K562 (cell line): ENCODE data around the gene NR3C2. TPM values are rescaled to one million over a fixed set of nuclear protein-coding genes. Genes with fewer than 3 reads are reported as not detected.

Experiments
- ATAC-seq: fragments of 200-7000 bp; cut with Tn5 transposase; 3 replicates; pipeline ENCODE4 v1.9.1; 2020; ENCODE audit warnings: moderate library complexity
- BruUV-seq: library from RNA; stranded (reverse); fragments of 400-500 nt; replicated peaks from 2 replicates; lab custom pipeline; 2021; lab: Mats Ljungman, UMichigan
- CTCF ChIA-PET: fragments of 300-600 bp; formaldehyde crosslinking; extraction: SDS; loops from one replicate; lab custom pipeline; 2021; ENCODE audit warnings: low intra/inter-chr PET ratio; lab: Yijun Ruan, JAX
- POLR2A ChIA-PET: fragments of 300-600, 350-650 bp; sonication (Branson Sonifier 250); formaldehyde crosslinking; extraction: SDS; loops from one replicate; lab custom pipeline; 2021; ENCODE audit warnings: antibody characterized with exemption, inconsistent platforms; lab: Yijun Ruan, JAX
- DNase-seq, 4 experiments: peaks; one replicate each; pipeline versions ENCODE4 v3.0.0 to v3.0.0-alpha.2; 2011 to 2018; ENCODE audit warnings: low spot score in 3 of 4, mixed read lengths in 3 of 4; ENCODE audit errors: extremely low read depth in 1 of 4
- FAIRE-seq: peaks from 2 replicates; lab custom pipeline; 2011; peaks lifted over from hg19 to GRCh38; lab: Jason Lieb, UNC
- H2AFZ ChIP-seq: 2 replicates; pipeline ENCODE4 v1.6.0; 2011; ENCODE audit warnings: low read depth, low read length, control low read depth, inconsistent platforms
- H3K27ac ChIP-seq: fragments of 200-600 bp; 3 replicates; pipeline ENCODE4 v1.8.0; 2011; ENCODE audit warnings: low read depth, mild to moderate bottlenecking, control low read depth, inconsistent platforms, low read length, moderate library complexity, mixed read lengths; ENCODE audit errors: extremely low read depth
- H3K27me3 ChIP-seq, 2 experiments: fragments of 300-600 bp in 1 of 2; 2 replicates in 1 of 2; 3 replicates in 1 of 2; pipeline versions ENCODE4 v1.6.0 to v1.8.0; 2011; ENCODE audit warnings: inconsistent platforms in 2 of 2, low read length in 2 of 2, mild to moderate bottlenecking in 1 of 2, mixed read lengths in 1 of 2, moderate library complexity in 1 of 2; ENCODE audit not compliant: control insufficient read depth in 2 of 2, insufficient read depth in 2 of 2
- H3K36me3 ChIP-seq: fragments of 300-600 bp; 3 replicates; pipeline ENCODE4 v1.8.0; 2011; ENCODE audit warnings: mild to moderate bottlenecking, low read length, inconsistent platforms; ENCODE audit not compliant: control insufficient read depth, insufficient read depth
- H3K4me1 ChIP-seq, 2 experiments: fragments of 200-600 bp in 1 of 2; replicated peaks in 1 of 2; 2 replicates in 1 of 2; 3 replicates in 1 of 2; pipeline versions ENCODE4 v1.5.1 to v1.8.0; 2011; ENCODE audit warnings: inconsistent platforms in 2 of 2, low read length in 2 of 2, mild to moderate bottlenecking in 1 of 2, mixed read lengths in 1 of 2, moderate library complexity in 1 of 2; ENCODE audit not compliant: control insufficient read depth in 2 of 2, insufficient read depth in 2 of 2
- H3K4me2 ChIP-seq: 2 replicates; pipeline ENCODE4 v1.6.1; 2011; ENCODE audit warnings: low read length, control low read depth, inconsistent platforms, mixed read lengths; ENCODE audit not compliant: insufficient read depth
- H3K4me3 ChIP-seq: fragments of 200-600 bp; sonication (generic), shearing (Covaris generic); 2 replicates; pipeline ENCODE4 v1.5.1; 2016; ENCODE audit warnings: control low read depth, inconsistent platforms
- H3K79me2 ChIP-seq: fragments of 200-600 bp; 3 replicates; pipeline ENCODE4 v1.8.0; 2011; ENCODE audit warnings: low read length, inconsistent platforms; ENCODE audit not compliant: control insufficient read depth, insufficient read depth
- H3K9ac ChIP-seq, 2 experiments: 2 replicates each; pipeline versions ENCODE4 v1.6.0 to v1.6.1; 2011; ENCODE audit warnings: low read depth in 2 of 2, low read length in 2 of 2, control low read depth in 1 of 2, inconsistent platforms in 1 of 2, mild to moderate bottlenecking in 1 of 2, mixed read lengths in 1 of 2; ENCODE audit not compliant: insufficient read depth in 1 of 2
- H3K9me1 ChIP-seq: one replicate; pipeline ENCODE4 v1.6.0; 2011; ENCODE audit warnings: inconsistent platforms, mild to moderate bottlenecking, low read length, moderate library complexity; ENCODE audit not compliant: control insufficient read depth, insufficient read depth
- H3K9me3 ChIP-seq: replicated peaks from 2 replicates; pipeline ENCODE4 v1.5.1; 2011; ENCODE audit warnings: low read depth, low read length, inconsistent platforms; ENCODE audit not compliant: control insufficient read depth, insufficient read depth
- H4K20me1 ChIP-seq: replicated peaks from 2 replicates; pipeline ENCODE4 v1.6.1; 2011; ENCODE audit warnings: low read length, inconsistent platforms, mixed read lengths; ENCODE audit not compliant: control insufficient read depth, insufficient read depth
- BRCA1 ChIP-seq, 2 experiments: fragments of 450-650 bp in 1 of 2; sonication (generic) in 1 of 2; formaldehyde crosslinking in 1 of 2; IDR thresholded peaks; 2 replicates each; pipeline versions ENCODE4 v1.5.0 to v1.6.1; 2017 to 2020; ENCODE audit warnings: mild to moderate bottlenecking in 1 of 2, missing genetic modification reagents in 1 of 2
- CHAMP1 ChIP-seq: fragments of 450-650 bp; IDR thresholded peaks from 2 replicates; pipeline ENCODE4 v1.6.1; 2016; ENCODE audit warnings: mild to moderate bottlenecking
- CHD2 ChIP-seq: IDR thresholded peaks from 2 replicates; pipeline ENCODE4 v1.6.1; 2011; ENCODE audit warnings: low read depth, low read length
- FOXM1 ChIP-seq, 2 experiments: fragments of 450-650 bp in 1 of 2; sonication (generic) in 1 of 2; formaldehyde crosslinking in 1 of 2; IDR thresholded peaks; 2 replicates each; pipeline versions ENCODE4 v1.6.1 to v1.9.0; 2017 to 2022; ENCODE audit warnings: low read depth in 2 of 2, mild to moderate bottlenecking in 2 of 2, missing genetic modification reagents in 1 of 2, moderate library complexity in 1 of 2
- GTF2B ChIP-seq: IDR thresholded peaks from 2 replicates; pipeline ENCODE4 v1.6.1; 2011; ENCODE audit not compliant: insufficient read length; ENCODE audit errors: extremely low read depth
- NCOA1 ChIP-seq: fragments of 450-650 bp; IDR thresholded peaks from 2 replicates; pipeline ENCODE4 v1.6.1; 2016; ENCODE audit warnings: low read depth
- NCOA4 ChIP-seq: fragments of 450-650 bp; IDR thresholded peaks from 2 replicates; pipeline ENCODE4 v1.6.1; 2018; ENCODE audit warnings: mild to moderate bottlenecking; ENCODE audit not compliant: partially characterized antibody
- PRPF4 ChIP-seq: fragments of 200-400 bp; formaldehyde crosslinking; IDR thresholded peaks from one replicate; pipeline ENCODE4 v1.6.1; 2017; ENCODE audit warnings: low read length, low read depth, mild to moderate bottlenecking; ENCODE audit not compliant: insufficient read depth, poor library complexity, severe bottlenecking
- SMARCE1 ChIP-seq: fragments of 450-650 bp; IDR thresholded peaks from 2 replicates; pipeline ENCODE4 v1.7.1; 2016; ENCODE audit warnings: mild to moderate bottlenecking
- THAP7 ChIP-seq: fragments of 250-450 bp; sonication (Bioruptor Pico); IDR thresholded peaks from 2 replicates; pipeline ENCODE4 v1.5.0; 2021
- ZNF174 ChIP-seq: fragments of 250-450 bp; sonication (Bioruptor Pico); IDR thresholded peaks from 2 replicates; pipeline ENCODE4 v1.4.0; 2020; ENCODE audit warnings: mild to moderate bottlenecking
- ZNF282 ChIP-seq: sonication (generic); formaldehyde crosslinking; IDR thresholded peaks from 2 replicates; pipeline ENCODE4 v1.8.1; 2023; ENCODE audit warnings: missing genetic modification reagents
- WGBS: fragments of 100-300 bp; shearing (Covaris generic); methylation state at CpG from one replicate; pipeline ENCODE4 v1.1.6; 2016; ENCODE audit warnings: low coverage, mixed read lengths; ENCODE audit not compliant: insufficient coverage; ENCODE audit errors: missing lambda C conversion rate; 5-methylcytosine and 5-hydroxymethylcytosine counted together
- in situ Hi-C: fragments of 300-500 bp; cut with MboI; formaldehyde crosslinking; loops from 4 replicates; pipeline ENCODE4 v1.15.0; 2018; ENCODE audit warnings: inconsistent platforms, mixed read lengths
- intact Hi-C: fragments of 100-400 bp; cut with micrococcal nuclease; formaldehyde crosslinking; loops from 2 replicates; pipeline ENCODE4 v1.14.2; 2022
- polyA plus RNA-seq, 8 experiments: library from polyadenylated mRNA; depleted of rRNA in 4 of 8; stranded (reverse) in 5 of 8; unstranded in 3 of 8; fragments of >200 nt; fragmentation: Nextera tagmentation in 2 of 8; fragmentation: Illumina TruSeq in 1 of 8; extraction: Ambion mirVana in 2 of 8; extraction: Trizol in 1 of 8; gene quantifications; 2 replicates each; pipeline versions ENCODE4 v1.2.1 to v1.2.3, GENCODE V29; 2011 to 2014; ENCODE audit warnings: inconsistent platforms in 1 of 8, missing spikeins in 1 of 8
- total RNA-seq, 7 experiments: library from RNA; depleted of rRNA in 6 of 7; stranded (reverse); fragments of >200 nt in 6 of 7; fragmentation: Illumina TruSeq in 2 of 7; extraction: Trizol in 2 of 7; gene quantifications; 2 replicates each; pipeline versions ENCODE4 v1.2.1 to v1.2.3, GENCODE V29; 2011 to 2021; ENCODE audit warnings: low replicate concordance in 1 of 7

Gene NR3C2
- total and polyA plus RNA-seq, 9 of the 15 experiments (the other 6 are each of a cell fraction or from before 2014, with no cell fraction given), result 0.01 to 0.28 (median 0.16) TPM; not detected in 2

GRCh38 chr4:148380291-148380690, 61.9 kb downstream of the NR3C2 start:
- Histone ChIP-seq H3K9me3 (no peaks in the 10 kb centered on the region), H3K27me3 (no peaks in the 10 kb centered on the region), H3K36me3 (no peaks in the 10 kb centered on the region), H4K20me1 (no peaks in the 10 kb centered on the region), H3K4me2 (no peak overlapping the region), H3K79me2 (no peaks in the 10 kb centered on the region), H3K9me1 (no peaks in the 10 kb centered on the region), H3K4me3 (no peak overlapping the region), H2AFZ (no peak overlapping the region), H3K9ac (no peak overlapping the region), H3K27ac (no peak overlapping the region), H3K4me1 (no peaks in the 10 kb centered on the region)
- in situ Hi-C loops, result no loop called here
- ChIA-PET POLR2A (no interaction called here), CTCF (no interaction called here)
- ATAC-seq (no peak), DNase-seq (no peak), FAIRE-seq (no peak)
- intact Hi-C loops, result no loop called here
- 0% methylated on average over 4 of the region's 4 CpGs for WGBS
- no peak for TF ChIP-seq CHAMP1
- no peak for TF ChIP-seq PRPF4
- TF ChIP-seq SMARCE1, result no peak
- BruUV-seq, result no TSS peak

GRCh38 chr4:148376151-148376550, 66.1 kb downstream of the NR3C2 start:
- Histone ChIP-seq H3K4me2 (no peak overlapping the region), H3K4me1 (no peaks in the 10 kb centered on the region), H3K27me3 (no peaks in the 10 kb centered on the region), H3K4me3 (no peak overlapping the region), H3K79me2 (no peaks in the 10 kb centered on the region), H4K20me1 (no peaks in the 10 kb centered on the region), H3K36me3 (no peaks in the 10 kb centered on the region), H3K9ac (no peak overlapping the region), H3K27ac (no peak overlapping the region), H3K9me1 (no peaks in the 10 kb centered on the region), H3K9me3 (no peaks in the 10 kb centered on the region), H2AFZ (no peak overlapping the region)
- DNase-seq (no peak), ATAC-seq (no peak), FAIRE-seq (no peak)
- intact Hi-C loops, result no loop called here
- TF ChIP-seq CHD2, result no peak
- TF ChIP-seq ZNF282, result no peak
- no peak for TF ChIP-seq NCOA4
- TF ChIP-seq BRCA1 (IDR thresholded peaks at IDR 0.05), result no peak
- no peak for TF ChIP-seq BRCA1 (CRISPR knock-in tag; IDR thresholded peaks at IDR 0.05)
- no peak for TF ChIP-seq GTF2B
- no peak for TF ChIP-seq NCOA1
- no peak for TF ChIP-seq FOXM1 (IDR thresholded peaks at IDR 0.05; ENCODE audit: low read depth)
- TF ChIP-seq FOXM1 (CRISPR knock-in tag; IDR thresholded peaks at IDR 0.05; ENCODE audit: low read depth), result no peak
- no peak for TF ChIP-seq THAP7 (CRISPR knock-in tag)
- no peak for TF ChIP-seq ZNF174
- POLR2A ChIA-PET, result no interaction called here
- in situ Hi-C loops, result no loop called here
- WGBS, result 0% methylated on average over 3 of the region's 3 CpGs
- BruUV-seq, result no TSS peak
- CTCF ChIA-PET, result no interaction called here
